B cell (primary cell): ENCODE measurements around the gene ZNF23.

Experiments
- EZH2 ChIP-seq: IDR thresholded peaks from 2 replicates; pipeline ENCODE4 v1.6.1; 2012; ENCODE audit warnings: borderline replicate concordance, low read depth, mild to moderate bottlenecking, moderate library complexity, low read length; ENCODE audit not compliant: insufficient read depth, poor library complexity, severe bottlenecking
- TF ChIP-seq, protein P1 (sequence below): fragments of 200-600 bp; IDR thresholded peaks from one replicate; pipeline ENCODE4 v1.8.0; 2022; ENCODE audit warnings: antibody characterized with exemption, mild to moderate bottlenecking

DNA sequence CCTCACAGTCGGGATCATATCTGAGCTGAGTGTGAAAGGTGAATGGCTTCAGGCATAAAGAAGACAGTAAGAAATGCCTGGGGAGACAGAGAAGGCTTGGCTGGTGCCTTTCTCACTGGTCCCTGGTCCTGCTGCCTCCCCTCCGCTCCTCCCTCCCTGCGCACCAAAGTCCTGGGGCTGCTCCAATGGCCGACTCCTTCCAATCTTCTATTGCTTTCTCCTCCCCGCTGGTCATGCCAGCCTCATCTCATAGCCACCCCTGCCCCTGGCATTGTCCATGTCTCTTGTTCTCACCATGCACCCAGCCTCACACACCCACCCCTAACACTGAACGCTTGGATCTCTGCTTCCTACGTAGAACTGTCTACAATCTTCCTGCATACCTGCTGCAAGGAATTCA lies 38.2 kb downstream of the ZNF23 start:
- TF ChIP-seq, protein P1, sequence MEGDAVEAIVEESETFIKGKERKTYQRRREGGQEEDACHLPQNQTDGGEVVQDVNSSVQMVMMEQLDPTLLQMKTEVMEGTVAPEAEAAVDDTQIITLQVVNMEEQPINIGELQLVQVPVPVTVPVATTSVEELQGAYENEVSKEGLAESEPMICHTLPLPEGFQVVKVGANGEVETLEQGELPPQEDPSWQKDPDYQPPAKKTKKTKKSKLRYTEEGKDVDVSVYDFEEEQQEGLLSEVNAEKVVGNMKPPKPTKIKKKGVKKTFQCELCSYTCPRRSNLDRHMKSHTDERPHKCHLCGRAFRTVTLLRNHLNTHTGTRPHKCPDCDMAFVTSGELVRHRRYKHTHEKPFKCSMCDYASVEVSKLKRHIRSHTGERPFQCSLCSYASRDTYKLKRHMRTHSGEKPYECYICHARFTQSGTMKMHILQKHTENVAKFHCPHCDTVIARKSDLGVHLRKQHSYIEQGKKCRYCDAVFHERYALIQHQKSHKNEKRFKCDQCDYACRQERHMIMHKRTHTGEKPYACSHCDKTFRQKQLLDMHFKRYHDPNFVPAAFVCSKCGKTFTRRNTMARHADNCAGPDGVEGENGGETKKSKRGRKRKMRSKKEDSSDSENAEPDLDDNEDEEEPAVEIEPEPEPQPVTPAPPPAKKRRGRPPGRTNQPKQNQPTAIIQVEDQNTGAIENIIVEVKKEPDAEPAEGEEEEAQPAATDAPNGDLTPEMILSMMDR: no peak
- TF ChIP-seq EZH2: no peak
